H9 (cell line): Measurements from ENCODE around the gene SGCD. TPM values are rescaled to one million over a fixed set of nuclear protein-coding genes. Genes with fewer than 3 reads are reported as not detected.

ENCODE experiments used
- DNase-seq: peaks from one replicate; pipeline ENCODE4 v3.0.0-alpha.2; 2017
- H2AFZ ChIP-seq: one replicate; pipeline ENCODE4 v1.6.1; 2013; ENCODE audit warnings: mild to moderate bottlenecking, low read length, control low read depth, moderate library complexity
- H2AK5ac ChIP-seq: 2 replicates; pipeline ENCODE4 v1.6.1; 2013; ENCODE audit warnings: low read length, control low read depth, mixed read lengths; ENCODE audit not compliant: insufficient read length
- H2BK120ac ChIP-seq: one replicate; pipeline ENCODE4 v1.6.1; 2013; ENCODE audit warnings: low read depth, mild to moderate bottlenecking, low read length, control low read depth, inconsistent platforms; ENCODE audit not compliant: poor library complexity, severe bottlenecking
- H2BK12ac ChIP-seq: 2 replicates; pipeline ENCODE4 v1.6.1; 2013; ENCODE audit warnings: low read length, control low read depth, mixed read lengths, low read depth; ENCODE audit not compliant: insufficient read length
- H2BK15ac ChIP-seq: 2 replicates; pipeline ENCODE4 v1.6.1; 2013; ENCODE audit warnings: low read depth, low read length, control low read depth
- H2BK20ac ChIP-seq: one replicate; pipeline ENCODE4 v1.6.1; 2013; ENCODE audit warnings: low read depth, mild to moderate bottlenecking, low read length, control low read depth, inconsistent platforms; ENCODE audit not compliant: poor library complexity, severe bottlenecking
- H2BK5ac ChIP-seq: 2 replicates; pipeline ENCODE4 v1.6.1; 2013; ENCODE audit warnings: low read length, control low read depth, mixed read lengths; ENCODE audit not compliant: insufficient read length
- H3K14ac ChIP-seq: 2 replicates; pipeline ENCODE4 v1.6.1; 2013; ENCODE audit warnings: low read length, control low read depth; ENCODE audit not compliant: insufficient read depth
- H3K18ac ChIP-seq: 2 replicates; pipeline ENCODE4 v1.6.1; 2013; ENCODE audit warnings: low read depth, mild to moderate bottlenecking, mixed read lengths, low read length, control low read depth; ENCODE audit not compliant: insufficient read length
- H3K23ac ChIP-seq: 2 replicates; pipeline ENCODE4 v1.6.1; 2013; ENCODE audit warnings: low read length, control low read depth, mixed read lengths, low read depth; ENCODE audit not compliant: insufficient read length
- H3K23me2 ChIP-seq: 2 replicates; pipeline ENCODE4 v1.6.1; 2013; ENCODE audit warnings: low read depth, mild to moderate bottlenecking, mixed read lengths, low read length, control low read depth; ENCODE audit not compliant: insufficient read length, poor library complexity, severe bottlenecking
- H3K27ac ChIP-seq: 2 replicates; pipeline ENCODE4 v1.5.1; 2013; ENCODE audit warnings: low read length, control low read depth, mixed read lengths, low read depth; ENCODE audit not compliant: insufficient read length
- H3K27me3 ChIP-seq: 2 replicates; pipeline ENCODE4 v1.6.1; 2013; ENCODE audit warnings: low read length, control low read depth, inconsistent platforms; ENCODE audit not compliant: insufficient read depth
- H3K4ac ChIP-seq: 2 replicates; pipeline ENCODE4 v1.6.1; 2013; ENCODE audit warnings: low read depth, mild to moderate bottlenecking, control low read depth, inconsistent platforms, low read length, moderate library complexity
- H3K4me1 ChIP-seq: 2 replicates; pipeline ENCODE4 v1.6.1; 2013; ENCODE audit warnings: low read length, control low read depth, inconsistent platforms; ENCODE audit not compliant: insufficient read depth
- H3K4me2 ChIP-seq: 2 replicates; pipeline ENCODE4 v1.6.1; 2013; ENCODE audit warnings: low read length, control low read depth, mixed read lengths; ENCODE audit not compliant: insufficient read length, insufficient read depth
- H3K56ac ChIP-seq: 2 replicates; pipeline ENCODE4 v1.6.1; 2013; ENCODE audit warnings: low read depth, mild to moderate bottlenecking, mixed read lengths, low read length, control low read depth; ENCODE audit not compliant: insufficient read length
- H3K79me1 ChIP-seq: 2 replicates; pipeline ENCODE4 v1.6.1; 2013; ENCODE audit warnings: low read depth, mild to moderate bottlenecking, moderate library complexity, low read length, control low read depth, inconsistent platforms; ENCODE audit not compliant: insufficient read depth, poor library complexity, severe bottlenecking
- H3K79me2 ChIP-seq: 2 replicates; pipeline ENCODE4 v1.6.1; 2013; ENCODE audit warnings: low read length, control low read depth, inconsistent platforms; ENCODE audit not compliant: insufficient read depth
- H3K9ac ChIP-seq: 2 replicates; pipeline ENCODE4 v1.6.1; 2013; ENCODE audit warnings: low read length, control low read depth, mixed read lengths; ENCODE audit not compliant: insufficient read length; ENCODE audit errors: extremely low read depth
- H3K9me3 ChIP-seq: one replicate; pipeline ENCODE4 v1.6.1; 2013; ENCODE audit warnings: low read depth, low read length, inconsistent platforms; ENCODE audit not compliant: control insufficient read depth
- H3T11ph ChIP-seq: one replicate; pipeline ENCODE4 v1.6.1; 2013; ENCODE audit warnings: mild to moderate bottlenecking, low read length, control low read depth, inconsistent platforms
- H4K20me1 ChIP-seq: one replicate; pipeline ENCODE4 v1.6.1; 2013; ENCODE audit not compliant: control insufficient read depth, insufficient read length, insufficient read depth
- H4K5ac ChIP-seq: 2 replicates; pipeline ENCODE4 v1.6.1; 2013; ENCODE audit warnings: low read depth, mild to moderate bottlenecking, mixed read lengths, low read length, control low read depth; ENCODE audit not compliant: insufficient read length
- H4K8ac ChIP-seq: replicated peaks from 2 replicates; pipeline ENCODE4 v1.6.1; 2013; ENCODE audit warnings: low read length, control low read depth, mixed read lengths, low read depth; ENCODE audit not compliant: insufficient read length
- H4K91ac ChIP-seq: 2 replicates; pipeline ENCODE4 v1.6.1; 2013; ENCODE audit warnings: low read depth, mild to moderate bottlenecking, moderate library complexity, mixed read lengths, low read length, control low read depth; ENCODE audit not compliant: insufficient read length
- H3K27ac Mint-ChIP-seq, 3 experiments: 2 replicates in 2 of 3; 3 replicates in 1 of 3; pipeline ENCODE4 v1.8.0; 2020 to 2021; ENCODE audit warnings: mixed read lengths in 3 of 3, mild to moderate bottlenecking in 1 of 3, moderate library complexity in 1 of 3
- H3K27me3 Mint-ChIP-seq: 2 replicates; pipeline ENCODE4 v1.8.0; 2021; ENCODE audit warnings: low read depth, mild to moderate bottlenecking, moderate library complexity, mixed read lengths
- H3K36me3 Mint-ChIP-seq, 3 experiments: 2 replicates in 2 of 3; 3 replicates in 1 of 3; pipeline ENCODE4 v1.8.0; 2020 to 2021; ENCODE audit warnings: low read depth in 3 of 3, mixed read lengths in 3 of 3; ENCODE audit not compliant: insufficient read depth in 1 of 3
- H3K4me1 Mint-ChIP-seq, 2 experiments: 2 replicates each; pipeline ENCODE4 v1.8.0; 2020; ENCODE audit warnings: mixed read lengths in 2 of 2
- H3K4me3 Mint-ChIP-seq, 2 experiments: 2 replicates in 1 of 2; 3 replicates in 1 of 2; pipeline ENCODE4 v1.8.0; 2020 to 2021; ENCODE audit warnings: mild to moderate bottlenecking in 2 of 2, mixed read lengths in 2 of 2, moderate library complexity in 1 of 2
- H3K9me3 Mint-ChIP-seq, 2 experiments: 2 replicates in 1 of 2; 3 replicates in 1 of 2; pipeline ENCODE4 v1.8.0; 2020; ENCODE audit warnings: mild to moderate bottlenecking in 2 of 2, mixed read lengths in 2 of 2, moderate library complexity in 1 of 2
- CTCF ChIP-seq: fragments of 200-600 bp; sonication (generic); conservative IDR thresholded peaks from 3 replicates; pipeline ENCODE4 v1.8.0; 2021; ENCODE audit warnings: antibody characterized with exemption, mild to moderate bottlenecking
- WGBS: extraction: QIAGEN DNeasy Blood & Tissue Kit; methylation state at CpG from one replicate; pipeline ENCODE4 v1.1.7; 2013; ENCODE audit warnings: missing lambda C conversion rate, low lambda C conversion rate, mixed read lengths; ENCODE audit not compliant: insufficient read length; ENCODE audit errors: extremely low coverage; 5-methylcytosine and 5-hydroxymethylcytosine counted together
- total RNA-seq: library from RNA; stranded (reverse); gene quantifications from 2 replicates; pipeline ENCODE4 v1.2.1, GENCODE V29; 2021

The SGCD gene
- total RNA-seq, 1 experiment from 2014 or later: 0.11 TPM

GRCh38 chr5:156513123-156513815 is 186.3 kb downstream of the SGCD start:
- Histone ChIP-seq H3K4ac (no peak overlapping the region), H3T11ph (no peak overlapping the region), H3K18ac (no peak overlapping the region), H2BK120ac (no peak overlapping the region), H4K91ac (no peak overlapping the region), H2BK15ac (no peak overlapping the region), H4K5ac (no peak overlapping the region), H3K14ac (no peak overlapping the region), H3K9me3 (no peaks in the 10 kb centered on the region), H3K4me2 (no peak overlapping the region), H3K9ac (no peak overlapping the region), H3K23ac (no peak overlapping the region), H2BK20ac (no peak overlapping the region), H4K8ac (no peak overlapping the region), H2BK12ac (no peak overlapping the region), H4K20me1 (no peaks in the 10 kb centered on the region), H2AK5ac (no peak overlapping the region), H3K79me2 (no peaks in the 10 kb centered on the region), H3K79me1 (no peaks in the 10 kb centered on the region), H3K56ac (no peak overlapping the region), H3K23me2 (no peaks in the 10 kb centered on the region), H3K4me1 (no peaks in the 10 kb centered on the region), H2BK5ac (no peak overlapping the region), H3K27me3 (no peaks in the 10 kb centered on the region), H3K27ac (no peak overlapping the region), H2AFZ (no peak overlapping the region)
- H3K27ac Mint-ChIP-seq: no peak overlapping the region
- peaks cover 0 to 6% of the 10 kb centered on the region in 2 experiments; a peak in 2 of 4 replicates for H3K4me1 Mint-ChIP-seq
- H3K27me3 Mint-ChIP-seq: no peaks in the 10 kb centered on the region
- no peak for DNase-seq
- no peak overlapping the region for H3K4me3 Mint-ChIP-seq
- no peak for TF ChIP-seq CTCF
- no CpG with 5 or more reads among the region's 2 CpGs for WGBS
- H3K9me3 Mint-ChIP-seq: peaks cover 4 to 16% of the 10 kb centered on the region in 2 experiments; a peak in 3 of 5 replicates
- H3K36me3 Mint-ChIP-seq: peaks cover 0 to 2% (median under 1%) of the 10 kb centered on the region in 3 experiments; a peak in 4 of 7 replicates
